Aorta (tissue), 5 donors: ENCODE data around the gene NAT8L. TPM values are rescaled to one million over a fixed set of nuclear protein-coding genes. Genes with fewer than 3 reads are reported as not detected.
A peak's percentile ranks its signal among the peaks of the same experiment; 100 is the strongest.

ENCODE experiments used
- ATAC-seq: fragments of 200-7000 bp; cut with Tn5 transposase; one replicate; pipeline ENCODE4 v1.9.1; 2022; ENCODE audit warnings: moderate library complexity; ENCODE audit not compliant: low FRiP score
- DNase-seq, 2 donors: peaks; one replicate each; pipeline ENCODE4 v3.0.0-alpha.2; 2020
- H3K27ac ChIP-seq, 2 donors: one replicate each; pipeline ENCODE4 v1.5.1; 2013; ENCODE audit warnings: low read length in 2 of 2, mild to moderate bottlenecking in 2 of 2, moderate library complexity in 2 of 2, control low read depth in 1 of 2, inconsistent platforms in 1 of 2, low read depth in 1 of 2
- H3K27me3 ChIP-seq, 2 donors: one replicate each; pipeline ENCODE4 v1.6.1; 2013; ENCODE audit warnings: control low read depth in 1 of 2, low read length in 1 of 2, mild to moderate bottlenecking in 1 of 2, moderate library complexity in 1 of 2; ENCODE audit not compliant: insufficient read depth in 2 of 2, control insufficient read depth in 1 of 2
- H3K36me3 ChIP-seq, 2 donors: one replicate each; pipeline ENCODE4 v1.6.1; 2013; ENCODE audit warnings: control low read depth in 1 of 2, low read length in 1 of 2, mild to moderate bottlenecking in 1 of 2; ENCODE audit not compliant: insufficient read depth in 2 of 2, control insufficient read depth in 1 of 2
- H3K4me1 ChIP-seq, 2 donors: one replicate each; pipeline ENCODE4 v1.6.1; 2013; ENCODE audit warnings: low read length in 2 of 2, control low read depth in 1 of 2, mild to moderate bottlenecking in 1 of 2, moderate library complexity in 1 of 2; ENCODE audit not compliant: insufficient read depth in 2 of 2, control insufficient read depth in 1 of 2
- H3K4me3 ChIP-seq, 2 donors: one replicate each; pipeline ENCODE4 v1.5.1; 2013; ENCODE audit warnings: low read length in 2 of 2, control low read depth in 1 of 2, mild to moderate bottlenecking in 1 of 2
- H3K9me3 ChIP-seq: one replicate; pipeline ENCODE4 v1.6.1; 2013; ENCODE audit warnings: mild to moderate bottlenecking, low read length; ENCODE audit not compliant: control insufficient read depth
- WGBS, 2 donors: extraction: QIAGEN DNeasy Blood & Tissue Kit; methylation state at CpG; one replicate each; pipeline ENCODE4 v1.1.7; 2013; 5-methylcytosine and 5-hydroxymethylcytosine counted together
- intact Hi-C, 2 donors: fragments of 100-400 bp; cut with DNase I; formaldehyde crosslinking; loops; one replicate each; pipeline versions ENCODE4 v1.14.2 to v1.15.0; 2022
- polyA plus RNA-seq, 2 donors: library from polyadenylated mRNA; stranded (reverse); fragments of 200-250 nt; gene quantifications; one replicate each; pipeline ENCODE4 v1.2.3, GENCODE V29; 2013
- total RNA-seq, 2 donors: library from RNA; stranded (reverse); fragmentation: NEBNext Ultra II Directional; extraction: Animal tissue kit (Norgen Biotek cat#: 25700); gene quantifications; one replicate each; pipeline ENCODE4 v1.2.1, GENCODE V29; 2021
- donor health status: healthy with polysubstance abuse.
- donor health status: Bipolar disorder and iron deficiency.
- donor health status: DM: no; HTN: no; CAD: no.
- donor health status: DM: no; HTN: no; CAD: no.
- donor health status: DM: yes; HTN: yes; CAD: no.

Gene NAT8L
- total and polyA plus RNA-seq, 4 donors, result under 0.01 to 0.33 (median 0.14) TPM

GRCh38 chr4:2036327-2036726, 22.8 kb upstream of the NAT8L start:
- H3K4me1 ChIP-seq, result no peaks in the 10 kb centered on the region
- H3K4me3 ChIP-seq, result no peak overlapping the region
- H3K9me3 ChIP-seq, result no peaks in the 10 kb centered on the region
- ATAC-seq (no peak), DNase-seq (peak in 1 of 2 donors; percentile 41)
- H3K27me3 ChIP-seq, result no peaks in the 10 kb centered on the region
- H3K36me3 ChIP-seq, result no peaks in the 10 kb centered on the region
- WGBS, 2 donors, result 85 to 88% methylated on average over 10 of the region's 10 CpGs
- no peak overlapping the region for H3K27ac ChIP-seq
- intact Hi-C loops, result no loop called here

DNA sequence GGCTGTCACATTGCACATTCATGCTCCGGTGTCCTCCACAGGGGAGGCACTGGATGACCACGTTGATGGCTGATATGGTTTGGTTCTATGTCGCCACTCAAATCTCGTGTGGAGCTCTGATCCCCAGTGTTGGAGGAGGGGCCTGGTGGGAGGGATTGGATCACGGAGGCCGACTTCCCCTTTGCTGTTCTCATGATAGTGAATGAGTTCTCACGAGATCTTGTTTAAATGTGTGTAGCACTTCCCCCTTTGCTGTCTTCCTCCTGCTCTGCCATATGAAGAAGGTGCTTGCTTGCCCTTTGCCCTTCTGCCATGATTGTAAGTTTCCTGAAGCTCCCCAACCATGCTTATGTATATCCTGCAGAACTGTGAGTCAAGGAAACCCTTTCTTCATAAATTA, 22.3 kb upstream of the NAT8L start:
- no peak for ATAC-seq
- no peak for DNase-seq
- no peaks in the 10 kb centered on the region for H3K9me3 ChIP-seq
- H3K36me3 ChIP-seq, result no peaks in the 10 kb centered on the region
- no peak overlapping the region for H3K27ac ChIP-seq
- no peak overlapping the region for H3K4me3 ChIP-seq
- no peaks in the 10 kb centered on the region for H3K4me1 ChIP-seq
- WGBS, 2 donors, result 71 to 73% methylated on average over 7 of the region's 7 CpGs
- no peaks in the 10 kb centered on the region for H3K27me3 ChIP-seq
- intact Hi-C loops, result no loop called here

DNA sequence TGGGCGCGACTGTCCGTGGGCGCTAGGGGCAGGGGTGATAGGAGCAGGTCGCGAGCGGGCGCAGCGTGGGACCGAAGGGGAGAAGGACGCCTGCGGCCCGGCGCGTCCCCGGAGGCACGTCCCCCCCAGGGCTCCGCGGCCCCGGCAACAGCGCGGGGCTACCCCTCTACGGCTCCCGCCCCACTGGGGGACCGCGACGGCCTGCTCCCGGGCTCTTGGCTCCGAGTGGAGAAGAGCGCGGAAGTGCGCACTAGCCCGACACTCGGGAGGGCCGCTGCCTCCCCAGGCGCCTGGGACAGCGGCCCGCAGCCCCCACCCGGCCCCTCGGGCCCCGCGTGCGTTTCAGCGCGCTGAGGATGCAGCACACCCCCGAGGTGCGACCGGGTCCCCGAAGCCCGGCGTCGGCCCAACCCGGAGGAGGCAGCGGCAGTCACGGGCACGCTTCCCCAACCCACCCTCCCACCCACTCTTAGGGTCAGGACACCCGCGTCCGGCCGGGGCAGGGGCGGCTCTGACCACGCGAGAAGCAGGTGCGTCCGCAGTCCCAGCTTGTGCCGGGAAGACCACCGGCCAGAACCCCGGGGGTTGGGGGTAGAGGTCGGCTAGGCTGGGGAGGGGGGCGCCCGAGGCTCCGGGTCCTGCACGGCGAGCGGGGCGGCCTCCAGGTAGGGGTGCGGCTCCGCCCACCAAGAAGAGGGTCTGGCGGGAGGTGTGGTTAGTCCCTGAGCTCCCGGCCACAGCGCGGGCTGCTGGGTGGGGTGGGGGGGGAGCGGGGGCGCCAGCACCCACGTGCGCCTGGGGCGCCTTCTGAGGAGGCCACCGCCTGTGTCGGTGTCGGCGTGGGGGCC, 18.5 kb upstream of the NAT8L start:
- intact Hi-C loops, result no loop called here
- DNase-seq, result peak in 1 of 2 donors; percentile 72
- no peak for ATAC-seq
- 3 to 6% methylated on average over 40 to 91 of the region's 91 CpGs for WGBS, 2 donors
- Histone ChIP-seq H3K36me3 (no peaks in the 10 kb centered on the region), H3K4me3 (no peak overlapping the region), H3K9me3 (no peaks in the 10 kb centered on the region), H3K4me1 (no peaks in the 10 kb centered on the region), H3K27me3 (no peaks in the 10 kb centered on the region), H3K27ac (no peak overlapping the region)

GRCh38 chr4:2041239-2042130, 17.6 kb upstream of the NAT8L start:
- no peak overlapping the region for H3K27ac ChIP-seq
- no peaks in the 10 kb centered on the region for H3K36me3 ChIP-seq
- DNase-seq (peak; percentile 92 to 93), ATAC-seq (peak; percentile 73)
- H3K4me1 ChIP-seq, result no peaks in the 10 kb centered on the region
- intact Hi-C loops, result no loop called here
- no peaks in the 10 kb centered on the region for H3K27me3 ChIP-seq
- H3K4me3 ChIP-seq, result peak overlapping the region; percentile 25 to 29
- 1% methylated on average over 83 to 94 of the region's 94 CpGs for WGBS, 2 donors
- no peaks in the 10 kb centered on the region for H3K9me3 ChIP-seq

GRCh38 chr4:2042204-2042946, 16.8 kb upstream of the NAT8L start:
- no peaks in the 10 kb centered on the region for H3K36me3 ChIP-seq
- peak in 1 of 2 donors; percentile 78 for DNase-seq
- whole genome bisulfite sequencing, 2 donors, result 2 to 9% methylated on average over 25 to 80 of the region's 80 CpGs

DNA sequence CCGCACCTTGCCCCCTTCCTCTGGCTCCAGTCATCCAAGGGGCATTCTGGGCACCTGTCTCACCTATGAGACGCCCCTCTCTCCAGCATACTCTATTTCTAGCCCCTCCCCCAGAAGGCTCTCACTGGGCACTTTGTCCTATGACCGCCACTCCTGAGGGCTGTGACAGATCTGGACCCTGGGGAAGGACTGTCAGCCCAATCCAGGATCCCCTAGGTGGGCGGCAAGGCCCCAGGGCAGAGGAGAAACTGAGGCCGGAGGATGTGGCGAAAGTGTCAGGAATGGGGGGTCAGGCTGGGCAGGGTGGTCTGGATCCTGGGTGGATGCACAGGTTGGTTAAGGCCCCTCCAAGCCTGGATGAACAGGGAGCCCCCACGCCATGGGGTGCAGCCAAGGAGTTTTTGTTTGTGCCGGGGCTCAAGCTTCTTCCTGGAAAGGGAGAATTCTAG, 16.2 kb upstream of the NAT8L start:
- no peaks in the 10 kb centered on the region for H3K36me3 ChIP-seq
- H3K9me3 ChIP-seq, result no peaks in the 10 kb centered on the region
- H3K4me3 ChIP-seq, result no peak overlapping the region
- ATAC-seq (no peak), DNase-seq (no peak)
- intact Hi-C loops, result no loop called here
- 85 to 88% methylated on average over 8 of the region's 8 CpGs for WGBS, 2 donors
- H3K27me3 ChIP-seq, result no peaks in the 10 kb centered on the region
- H3K27ac ChIP-seq, result no peak overlapping the region
- no peaks in the 10 kb centered on the region for H3K4me1 ChIP-seq

More at GRCh38 chr4:2042204-2042946, 16.8 kb upstream of the NAT8L start:
- H3K27me3 ChIP-seq, result no peaks in the 10 kb centered on the region
- H3K27ac ChIP-seq, result no peak overlapping the region
- no peaks in the 10 kb centered on the region for H3K4me1 ChIP-seq
- ATAC-seq, result no peak
- intact Hi-C loops, result no loop called here
- H3K4me3 ChIP-seq, result peak overlapping the region; percentile 25 to 29
- H3K9me3 ChIP-seq, result no peaks in the 10 kb centered on the region

GRCh38 chr4:2043396-2044118, 15.6 kb upstream of the NAT8L start:
- H3K27ac ChIP-seq, result no peak overlapping the region
- H3K27me3 ChIP-seq, result no peaks in the 10 kb centered on the region
- ATAC-seq, result no peak
- no peak for DNase-seq
- WGBS, 2 donors, result 92 to 93% methylated on average over 18 of the region's 18 CpGs
- H3K4me3 ChIP-seq, result no peak overlapping the region
- no peaks in the 10 kb centered on the region for H3K9me3 ChIP-seq
- no peaks in the 10 kb centered on the region for H3K36me3 ChIP-seq
- no peaks in the 10 kb centered on the region for H3K4me1 ChIP-seq
- intact Hi-C loops, result no loop called here

GRCh38 chr4:2044119-2044485, 15.0 kb upstream of the NAT8L start:
- H3K4me3 ChIP-seq, result no peak overlapping the region
- H3K9me3 ChIP-seq, result no peaks in the 10 kb centered on the region
- WGBS, 2 donors, result 89% methylated on average over 6 of the region's 6 CpGs
- no peak for ATAC-seq
- no peaks in the 10 kb centered on the region for H3K4me1 ChIP-seq
- no peaks in the 10 kb centered on the region for H3K36me3 ChIP-seq
- no peak overlapping the region for H3K27ac ChIP-seq
- no peaks in the 10 kb centered on the region for H3K27me3 ChIP-seq
- DNase-seq, result peak in 1 of 2 donors; percentile 53
- intact Hi-C loops, result no loop called here
